ENCODE results near the gene CPT1A.

CPT1A gene

DNA sequence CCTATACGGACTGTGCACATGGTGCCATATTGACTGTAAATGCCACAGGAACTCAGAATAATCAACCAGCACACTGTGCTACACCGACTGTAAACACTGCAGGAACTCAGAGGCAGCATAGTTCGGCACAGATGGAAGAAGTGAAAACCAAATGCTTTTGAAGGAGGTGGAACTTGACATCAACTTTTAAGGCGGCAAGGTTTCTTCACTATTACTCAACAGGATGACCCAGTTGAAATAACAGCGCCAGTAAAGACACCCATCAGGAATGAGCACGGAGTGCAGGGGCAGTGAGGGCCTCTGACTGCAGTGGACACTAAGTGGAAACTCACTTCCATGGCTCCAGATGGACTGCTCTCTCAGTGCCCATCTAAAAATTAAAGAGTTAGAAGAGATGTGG is 106.1 kb downstream of the CPT1A start:
- H3K27ac ChIP-seq: no peak overlapping the region
- TF ChIP-seq, protein P1, sequence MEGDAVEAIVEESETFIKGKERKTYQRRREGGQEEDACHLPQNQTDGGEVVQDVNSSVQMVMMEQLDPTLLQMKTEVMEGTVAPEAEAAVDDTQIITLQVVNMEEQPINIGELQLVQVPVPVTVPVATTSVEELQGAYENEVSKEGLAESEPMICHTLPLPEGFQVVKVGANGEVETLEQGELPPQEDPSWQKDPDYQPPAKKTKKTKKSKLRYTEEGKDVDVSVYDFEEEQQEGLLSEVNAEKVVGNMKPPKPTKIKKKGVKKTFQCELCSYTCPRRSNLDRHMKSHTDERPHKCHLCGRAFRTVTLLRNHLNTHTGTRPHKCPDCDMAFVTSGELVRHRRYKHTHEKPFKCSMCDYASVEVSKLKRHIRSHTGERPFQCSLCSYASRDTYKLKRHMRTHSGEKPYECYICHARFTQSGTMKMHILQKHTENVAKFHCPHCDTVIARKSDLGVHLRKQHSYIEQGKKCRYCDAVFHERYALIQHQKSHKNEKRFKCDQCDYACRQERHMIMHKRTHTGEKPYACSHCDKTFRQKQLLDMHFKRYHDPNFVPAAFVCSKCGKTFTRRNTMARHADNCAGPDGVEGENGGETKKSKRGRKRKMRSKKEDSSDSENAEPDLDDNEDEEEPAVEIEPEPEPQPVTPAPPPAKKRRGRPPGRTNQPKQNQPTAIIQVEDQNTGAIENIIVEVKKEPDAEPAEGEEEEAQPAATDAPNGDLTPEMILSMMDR (conservative IDR thresholded peaks at IDR 0.05): no peak

DNA sequence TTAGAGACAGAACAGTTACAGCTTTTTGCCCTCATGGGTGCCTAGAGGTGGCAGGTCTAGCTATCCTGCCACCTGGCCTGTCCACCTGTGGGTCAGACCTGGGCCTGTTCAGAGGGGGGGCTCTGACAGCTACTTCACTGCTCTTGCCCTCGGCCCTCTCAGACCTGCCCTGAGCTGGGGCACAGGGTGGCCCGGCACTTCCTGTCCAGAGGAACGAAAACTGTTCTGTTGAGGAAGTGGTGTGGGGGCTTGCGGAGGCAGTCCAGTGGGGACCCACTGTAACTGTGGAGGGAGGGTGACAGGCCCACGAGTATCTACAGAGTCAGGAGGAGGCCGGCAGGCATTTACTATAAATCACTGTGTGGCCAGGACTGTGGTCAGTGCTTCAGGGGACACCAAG is 106.6 kb downstream of the CPT1A start:
- TF ChIP-seq, protein P1 (conservative IDR thresholded peaks at IDR 0.05): no peak
- H3K27ac ChIP-seq: no peak overlapping the region

DNA sequence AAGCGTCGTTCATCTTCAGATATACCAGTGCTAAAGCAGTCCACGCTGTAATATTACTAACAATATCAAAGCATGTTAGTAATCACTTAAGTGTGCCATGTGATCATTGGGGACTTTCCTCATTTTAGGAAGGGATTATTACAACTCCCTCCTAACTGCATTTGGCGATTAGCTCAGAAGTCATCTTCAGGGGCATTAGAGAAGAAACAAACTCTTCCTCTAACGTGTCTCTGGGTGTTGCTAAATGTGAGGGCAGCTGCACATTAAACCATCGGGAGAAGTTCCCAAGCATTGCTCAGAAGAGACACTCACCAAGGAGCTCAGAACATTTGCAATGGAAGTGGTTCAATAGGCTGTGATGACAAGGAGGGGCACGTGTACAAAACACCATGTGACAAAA is 107.6 kb downstream of the CPT1A start:
- no peak overlapping the region for H3K27ac ChIP-seq
- TF ChIP-seq, protein P1 (conservative IDR thresholded peaks at IDR 0.05): no peak

DNA sequence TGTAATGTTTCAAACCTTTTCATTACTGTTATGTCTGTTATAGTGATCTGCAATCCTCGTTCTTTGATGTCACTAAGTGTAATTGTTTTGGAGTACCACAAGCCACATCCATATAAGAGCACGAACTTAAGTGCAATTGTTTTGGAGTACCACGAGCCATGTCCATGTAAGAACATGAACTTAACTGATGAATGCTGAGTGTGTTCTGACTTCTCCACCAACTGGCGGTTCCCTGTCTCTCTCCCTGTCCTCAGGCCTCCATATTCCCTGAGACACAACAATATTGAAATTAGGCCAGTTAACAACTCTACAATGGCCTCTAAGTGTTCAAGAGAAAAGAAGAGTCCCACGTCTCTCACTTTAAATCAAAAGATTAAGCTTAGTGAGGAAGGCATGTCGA is 113.9 kb downstream of the CPT1A start:
- TF ChIP-seq, protein P1 (conservative IDR thresholded peaks at IDR 0.05): no peak; the same call in 1 of the 2 replicates
- no peak overlapping the region for H3K27ac ChIP-seq

DNA sequence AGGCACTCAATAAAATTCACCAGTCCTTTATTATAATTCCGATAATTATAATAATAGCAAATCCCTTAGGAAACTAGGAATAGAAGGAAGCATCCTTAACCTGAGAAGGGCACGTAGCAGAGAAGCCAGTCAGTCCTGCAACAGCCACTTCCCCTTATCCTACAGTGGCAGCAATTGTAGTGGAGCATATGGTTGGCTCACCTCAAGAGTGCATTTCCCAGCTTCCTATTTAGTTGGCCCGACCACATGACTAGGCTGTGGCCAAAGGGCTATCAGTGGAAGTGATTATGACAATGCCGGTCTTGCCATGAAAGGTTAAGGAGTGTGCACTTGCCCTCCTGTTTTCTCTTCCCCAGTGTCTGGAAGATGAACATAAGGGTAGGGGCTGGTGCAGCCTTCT is 117.4 kb downstream of the CPT1A start:
- TF ChIP-seq, protein P1 (conservative IDR thresholded peaks at IDR 0.05): no peak
- no peak overlapping the region for H3K27ac ChIP-seq

DNA sequence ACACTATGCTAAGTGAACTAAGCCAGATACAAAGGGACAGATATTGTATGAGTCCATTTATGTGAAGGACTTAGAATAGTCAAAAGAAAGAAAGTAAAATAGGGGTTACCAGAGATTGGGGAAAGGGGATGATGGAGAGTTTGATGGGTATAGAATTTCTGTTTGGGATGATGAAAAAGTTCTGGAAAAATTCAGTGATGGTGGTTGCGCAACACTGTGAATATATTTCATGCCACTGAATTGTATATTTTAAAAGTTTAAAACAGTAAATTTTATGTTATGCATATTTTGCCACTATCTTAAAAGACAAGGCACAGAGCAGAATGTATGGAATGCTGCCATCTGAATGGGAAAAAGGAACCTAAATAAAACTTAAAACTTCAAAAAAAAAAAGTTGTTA is 119.6 kb downstream of the CPT1A start:
- H3K27ac ChIP-seq: no peak overlapping the region
- TF ChIP-seq, protein P1 (conservative IDR thresholded peaks at IDR 0.05): no peak

DNA sequence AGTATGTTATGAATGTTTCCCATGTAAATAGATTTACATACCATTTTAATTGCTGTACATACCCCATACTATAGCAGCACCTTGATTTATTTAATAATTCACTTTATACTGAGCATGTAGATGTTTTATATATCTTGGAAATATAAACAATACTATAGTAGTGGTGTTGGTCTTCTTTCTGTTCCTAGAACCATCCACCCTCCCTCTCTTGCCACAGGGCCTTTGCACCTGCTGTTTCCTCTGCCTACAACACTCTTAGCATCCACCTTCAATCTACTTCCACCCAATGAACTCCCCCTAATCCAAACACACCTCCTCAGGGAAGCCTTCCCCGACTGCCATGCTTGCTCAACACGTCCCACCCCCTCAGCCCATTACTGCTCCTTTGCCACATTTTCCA is 120.6 kb downstream of the CPT1A start:
- H3K27ac ChIP-seq: no peak overlapping the region
- TF ChIP-seq, protein P1 (conservative IDR thresholded peaks at IDR 0.05): no peak
